Astrocyte of the spinal cord (primary cell): ENCODE measurements around the gene GRIK2.
A peak's percentile ranks its signal among the peaks of the same experiment; 100 is the strongest.

Experiments used
- DNase-seq: peaks from one replicate; pipeline ENCODE4 v3.0.0; 2011; ENCODE audit warnings: low read depth, low spot score
- H3K4me3 ChIP-seq: 2 replicates; pipeline ENCODE4 v1.5.1; 2011; ENCODE audit warnings: low read depth, mild to moderate bottlenecking, low read length, moderate library complexity
- in situ Hi-C: cut with HindIII; loops from 2 replicates; pipeline ENCODE4 v1.10.0; 2017; ENCODE audit warnings: low sequenced_read_pairs
- TF ChIP-seq, protein P1 (sequence below): IDR thresholded peaks from 2 replicates; pipeline ENCODE4 v1.5.1; 2012; ENCODE audit warnings: low read depth, mild to moderate bottlenecking, low read length, inconsistent platforms

The GRIK2 gene

DNA sequence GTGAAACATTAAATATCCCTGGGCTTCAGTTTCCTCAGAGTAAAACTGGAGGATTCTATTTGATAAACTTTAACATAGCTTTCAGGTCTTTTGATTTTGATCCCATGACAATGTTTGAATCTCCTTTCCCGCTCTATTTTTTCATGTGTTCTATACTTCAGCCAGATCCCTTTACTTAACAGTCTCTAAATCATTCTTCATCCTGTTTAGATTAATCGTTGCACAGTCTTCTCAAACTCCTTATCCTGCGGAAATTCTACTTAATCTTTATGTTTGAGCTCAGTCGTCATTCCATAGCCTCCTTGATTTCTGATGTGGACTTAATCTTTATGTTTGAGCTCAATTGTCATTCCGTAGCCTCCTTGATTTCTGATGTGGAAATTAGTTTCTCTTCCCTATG lies 57.4 kb downstream of the GRIK2 start:
- no peak overlapping the region for H3K4me3 ChIP-seq
- TF ChIP-seq, protein P1, sequence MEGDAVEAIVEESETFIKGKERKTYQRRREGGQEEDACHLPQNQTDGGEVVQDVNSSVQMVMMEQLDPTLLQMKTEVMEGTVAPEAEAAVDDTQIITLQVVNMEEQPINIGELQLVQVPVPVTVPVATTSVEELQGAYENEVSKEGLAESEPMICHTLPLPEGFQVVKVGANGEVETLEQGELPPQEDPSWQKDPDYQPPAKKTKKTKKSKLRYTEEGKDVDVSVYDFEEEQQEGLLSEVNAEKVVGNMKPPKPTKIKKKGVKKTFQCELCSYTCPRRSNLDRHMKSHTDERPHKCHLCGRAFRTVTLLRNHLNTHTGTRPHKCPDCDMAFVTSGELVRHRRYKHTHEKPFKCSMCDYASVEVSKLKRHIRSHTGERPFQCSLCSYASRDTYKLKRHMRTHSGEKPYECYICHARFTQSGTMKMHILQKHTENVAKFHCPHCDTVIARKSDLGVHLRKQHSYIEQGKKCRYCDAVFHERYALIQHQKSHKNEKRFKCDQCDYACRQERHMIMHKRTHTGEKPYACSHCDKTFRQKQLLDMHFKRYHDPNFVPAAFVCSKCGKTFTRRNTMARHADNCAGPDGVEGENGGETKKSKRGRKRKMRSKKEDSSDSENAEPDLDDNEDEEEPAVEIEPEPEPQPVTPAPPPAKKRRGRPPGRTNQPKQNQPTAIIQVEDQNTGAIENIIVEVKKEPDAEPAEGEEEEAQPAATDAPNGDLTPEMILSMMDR, result no peak
- in situ Hi-C loops, result no loop called here
- no peak for DNase-seq

DNA sequence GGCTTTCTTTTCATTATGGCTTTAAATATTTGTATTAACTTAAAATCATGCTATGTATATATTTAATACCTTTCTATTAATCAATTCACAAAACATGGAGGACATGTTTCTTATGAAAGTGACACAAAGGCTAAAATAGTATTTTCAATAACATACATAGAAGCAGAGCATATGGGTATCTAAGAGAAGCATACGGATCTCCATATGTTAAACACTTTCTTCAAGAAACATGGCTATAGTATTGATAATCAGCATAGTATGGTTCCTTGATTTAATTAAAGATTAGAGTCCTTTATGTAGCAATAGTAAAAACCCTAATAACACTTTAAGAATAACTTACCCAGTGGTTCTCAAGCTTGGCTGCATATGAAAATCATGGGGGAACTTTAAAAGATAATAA lies 58.5 kb downstream of the GRIK2 start:
- H3K4me3 ChIP-seq, result no peak overlapping the region
- TF ChIP-seq, protein P1, result no peak
- DNase-seq, result no peak
- in situ Hi-C loops, result no loop called here

- TF ChIP-seq, protein P1, result no peak
- H3K4me3 ChIP-seq, result no peak overlapping the region
- no peak for DNase-seq
- in situ Hi-C loops, result no loop called here
Observed at GRCh38 chr6:101453221-101453620, 59.7 kb downstream of the GRIK2 start.

DNA sequence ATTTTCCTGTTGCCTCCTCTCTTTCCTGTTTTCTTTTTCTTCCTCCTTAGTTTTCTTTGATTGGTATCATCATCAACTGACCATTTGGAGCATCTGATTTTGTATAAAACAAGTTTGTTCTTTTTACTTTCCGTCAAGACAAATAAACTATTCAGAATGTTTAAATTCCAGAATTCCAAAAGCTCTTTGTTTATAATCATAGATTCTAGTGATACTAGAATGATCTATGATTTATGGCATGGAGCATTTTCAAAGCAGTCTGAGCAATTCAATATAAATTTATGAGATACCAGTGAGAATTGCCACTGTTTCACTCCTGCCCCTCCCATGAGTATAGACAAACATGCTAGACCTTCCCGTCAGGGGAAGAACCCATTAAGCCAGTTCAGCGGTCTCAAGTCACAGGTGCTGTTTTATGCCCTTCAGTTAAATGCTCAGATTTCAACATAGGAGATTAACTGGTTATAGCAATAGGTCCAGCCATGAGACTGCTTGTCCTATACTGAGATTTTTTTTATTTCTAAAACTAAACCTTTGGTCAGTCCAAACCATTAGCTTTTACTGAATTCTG lies 60.7 kb downstream of the GRIK2 start:
- TF ChIP-seq, protein P1, result no peak
- in situ Hi-C loops, result no loop called here
- DNase-seq, result no peak
- H3K4me3 ChIP-seq, result no peak overlapping the region

- DNase-seq, result peak; percentile 25
- H3K4me3 ChIP-seq, result no peak overlapping the region
- in situ Hi-C loops, result no loop called here
- TF ChIP-seq, protein P1, result no peak
Observed at GRCh38 chr6:101458336-101458735, 64.8 kb downstream of the GRIK2 start.

GRCh38 chr6:101458826-101459225 lies 65.3 kb downstream of the GRIK2 start:
- DNase-seq, result no peak
- no peak overlapping the region for H3K4me3 ChIP-seq
- in situ Hi-C loops, result no loop called here
- TF ChIP-seq, protein P1, result no peak

- no peak for DNase-seq
- in situ Hi-C loops, result no loop called here
- TF ChIP-seq, protein P1, result no peak
- H3K4me3 ChIP-seq, result no peak overlapping the region
Observed at GRCh38 chr6:101462576-101462975, 69.1 kb downstream of the GRIK2 start.
